Measurements from ENCODE around the gene CDHR5.

The CDHR5 gene

GRCh38 chr11:611001-611996 is 13.5 kb downstream of the CDHR5 start:
- peaks cover 29% of the 10 kb centered on the region for H3K4me1 ChIP-seq (ENCODE audit: insufficient read depth, insufficient read length)
- no peak for DNase-seq (ENCODE audit: low read depth, low spot score)
- H3K9me3 ChIP-seq (ENCODE audit: insufficient read depth, low read length) = no peaks in the 10 kb centered on the region
- TF ChIP-seq ZNF274 (IDR thresholded peaks at IDR 0.05; ENCODE audit: low read depth, low read length) (no peak), YY1 (IDR thresholded peaks at IDR 0.05; ENCODE audit: insufficient read depth, insufficient read length) (no peak), SUZ12 (IDR thresholded peaks at IDR 0.05; ENCODE audit: extremely low read depth, insufficient read depth, insufficient read length) (no peak)
- H3K27me3 ChIP-seq (ENCODE audit: insufficient read depth, insufficient read length) = no peaks in the 10 kb centered on the region
- peaks cover 94% of the 10 kb centered on the region for H3K36me3 ChIP-seq (ENCODE audit: insufficient read depth, insufficient read length, low read length)
- no peak overlapping the region for H3K4me3 ChIP-seq (ENCODE audit: insufficient read length, low read depth)
- no peak overlapping the region for H3K9ac ChIP-seq (ENCODE audit: insufficient read length, low read depth)

GRCh38 chr11:610146-610801 is 14.5 kb downstream of the CDHR5 start:
- no peak for DNase-seq (ENCODE audit: low read depth, low spot score)
- no peaks in the 10 kb centered on the region for H3K9me3 ChIP-seq (ENCODE audit: insufficient read depth, low read length)
- H3K4me3 ChIP-seq (ENCODE audit: insufficient read length, low read depth) = no peak overlapping the region
- no peak for TF ChIP-seq ZNF274 (IDR thresholded peaks at IDR 0.05; ENCODE audit: low read depth, low read length)
- TF ChIP-seq SUZ12 (IDR thresholded peaks at IDR 0.05; ENCODE audit: extremely low read depth, insufficient read depth, insufficient read length) = no peak
- no peak for TF ChIP-seq YY1 (IDR thresholded peaks at IDR 0.05; ENCODE audit: insufficient read depth, insufficient read length)
- peaks cover 95% of the 10 kb centered on the region for H3K36me3 ChIP-seq (ENCODE audit: insufficient read depth, insufficient read length, low read length)
- H3K9ac ChIP-seq (ENCODE audit: insufficient read length, low read depth) = no peak overlapping the region
- H3K4me1 ChIP-seq (ENCODE audit: insufficient read depth, insufficient read length) = peaks cover 37% of the 10 kb centered on the region
- no peaks in the 10 kb centered on the region for H3K27me3 ChIP-seq (ENCODE audit: insufficient read depth, insufficient read length)

DNA sequence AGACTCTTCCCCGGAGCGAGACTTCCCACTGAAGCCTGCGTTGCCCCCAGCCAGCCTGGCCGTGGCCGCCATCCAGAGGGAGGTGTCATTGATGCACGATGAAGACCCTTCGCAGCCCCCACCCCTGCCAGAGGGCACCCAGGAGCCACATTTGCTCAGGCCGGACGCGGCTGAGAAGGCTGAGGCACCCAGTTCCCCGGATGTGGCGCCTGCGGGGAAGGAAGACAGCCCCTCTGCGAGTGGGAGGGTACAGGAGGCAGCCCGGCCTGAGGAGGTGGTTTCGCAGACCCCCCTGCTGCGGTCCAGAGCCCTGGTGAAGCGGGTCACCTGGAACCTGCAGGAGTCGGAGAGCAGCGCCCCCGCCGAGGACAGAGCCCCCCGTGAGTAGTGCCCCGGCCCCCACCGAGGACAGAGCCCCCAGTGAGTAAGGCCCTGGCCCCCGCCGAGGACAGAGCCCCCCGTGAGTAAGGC is 15.4 kb downstream of the CDHR5 start:
- Histone ChIP-seq H3K36me3 (ENCODE audit: insufficient read depth, insufficient read length, low read length) (peaks cover 94% of the 10 kb centered on the region), H3K9ac (ENCODE audit: insufficient read length, low read depth) (no peak overlapping the region), H3K27me3 (ENCODE audit: insufficient read depth, insufficient read length) (no peaks in the 10 kb centered on the region), H3K4me1 (ENCODE audit: insufficient read depth, insufficient read length) (peaks cover 35% of the 10 kb centered on the region), H3K4me3 (ENCODE audit: insufficient read length, low read depth) (no peak overlapping the region), H3K9me3 (ENCODE audit: insufficient read depth, low read length) (no peaks in the 10 kb centered on the region)
- TF ChIP-seq SUZ12 (IDR thresholded peaks at IDR 0.05; ENCODE audit: extremely low read depth, insufficient read depth, insufficient read length) (no peak), YY1 (IDR thresholded peaks at IDR 0.05; ENCODE audit: insufficient read depth, insufficient read length) (no peak), ZNF274 (IDR thresholded peaks at IDR 0.05; ENCODE audit: low read depth, low read length) (no peak)
- DNase-seq (ENCODE audit: low read depth, low spot score) = no peak

- TF ChIP-seq SUZ12 (IDR thresholded peaks at IDR 0.05; ENCODE audit: extremely low read depth, insufficient read depth, insufficient read length) (no peak), YY1 (IDR thresholded peaks at IDR 0.05; ENCODE audit: insufficient read depth, insufficient read length) (no peak), ZNF274 (IDR thresholded peaks at IDR 0.05; ENCODE audit: low read depth, low read length) (no peak)
- DNase-seq (ENCODE audit: low read depth, low spot score) = no peak
- Histone ChIP-seq H3K27me3 (ENCODE audit: insufficient read depth, insufficient read length) (no peaks in the 10 kb centered on the region), H3K9me3 (ENCODE audit: insufficient read depth, low read length) (no peaks in the 10 kb centered on the region), H3K36me3 (ENCODE audit: insufficient read depth, insufficient read length, low read length) (peaks cover 93% of the 10 kb centered on the region), H3K9ac (ENCODE audit: insufficient read length, low read depth) (no peak overlapping the region), H3K4me3 (ENCODE audit: insufficient read length, low read depth) (no peak overlapping the region), H3K4me1 (ENCODE audit: insufficient read depth, insufficient read length) (peaks cover 29% of the 10 kb centered on the region)
Measured at GRCh38 chr11:608791-609251, 15.9 kb downstream of the CDHR5 start.

DNA sequence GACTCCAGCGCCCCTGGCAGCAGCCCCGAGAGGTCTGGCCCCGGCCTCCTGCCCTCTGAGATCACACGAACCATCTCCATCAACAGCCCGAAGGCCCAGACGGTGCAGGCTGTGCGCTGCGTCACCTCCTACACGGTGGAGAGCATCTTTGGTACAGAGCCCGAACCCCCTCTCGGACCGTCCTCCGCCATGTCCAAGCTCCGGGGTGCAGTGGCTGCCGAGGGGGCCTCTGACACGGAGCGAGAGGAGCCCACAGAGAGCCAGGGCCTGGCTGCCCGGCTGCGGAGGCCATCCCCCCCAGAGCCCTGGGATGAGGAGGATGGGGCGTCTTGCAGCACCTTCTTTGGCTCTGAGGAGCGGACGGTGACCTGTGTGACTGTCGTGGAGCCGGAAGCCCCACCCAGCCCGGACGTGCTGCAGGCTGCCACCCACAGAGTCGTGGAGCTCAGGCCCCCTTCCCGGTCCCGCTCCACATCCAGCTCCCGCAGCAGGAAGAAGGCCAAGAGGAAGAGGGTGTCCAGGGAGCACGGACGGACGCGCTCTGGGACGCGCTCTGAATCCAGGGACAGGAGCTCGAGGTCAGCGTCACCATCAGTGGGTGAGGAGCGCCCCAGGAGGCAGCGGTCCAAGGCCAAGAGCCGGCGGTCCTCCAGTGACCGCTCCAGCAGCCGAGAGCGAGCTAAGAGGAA is 16.6 kb downstream of the CDHR5 start:
- no peak for DNase-seq (ENCODE audit: low read depth, low spot score)
- H3K36me3 ChIP-seq (ENCODE audit: insufficient read depth, insufficient read length, low read length) = peaks cover 95% of the 10 kb centered on the region
- no peak for TF ChIP-seq YY1 (IDR thresholded peaks at IDR 0.05; ENCODE audit: insufficient read depth, insufficient read length)
- no peak for TF ChIP-seq ZNF274 (IDR thresholded peaks at IDR 0.05; ENCODE audit: low read depth, low read length)
- TF ChIP-seq SUZ12 (IDR thresholded peaks at IDR 0.05; ENCODE audit: extremely low read depth, insufficient read depth, insufficient read length) = no peak
- peaks cover 25% of the 10 kb centered on the region for H3K4me1 ChIP-seq (ENCODE audit: insufficient read depth, insufficient read length)
- H3K9ac ChIP-seq (ENCODE audit: insufficient read length, low read depth) = no peak overlapping the region
- no peaks in the 10 kb centered on the region for H3K27me3 ChIP-seq (ENCODE audit: insufficient read depth, insufficient read length)
- no peaks in the 10 kb centered on the region for H3K9me3 ChIP-seq (ENCODE audit: insufficient read depth, low read length)
- no peak overlapping the region for H3K4me3 ChIP-seq (ENCODE audit: insufficient read length, low read depth)

- H3K4me1 ChIP-seq (ENCODE audit: insufficient read depth, insufficient read length) = peaks cover 17% of the 10 kb centered on the region
- H3K9me3 ChIP-seq (ENCODE audit: insufficient read depth, low read length) = no peaks in the 10 kb centered on the region
- no peak for DNase-seq (ENCODE audit: low read depth, low spot score)
- H3K4me3 ChIP-seq (ENCODE audit: insufficient read length, low read depth) = no peak overlapping the region
- H3K36me3 ChIP-seq (ENCODE audit: insufficient read depth, insufficient read length, low read length) = peaks cover 94% of the 10 kb centered on the region
- no peaks in the 10 kb centered on the region for H3K27me3 ChIP-seq (ENCODE audit: insufficient read depth, insufficient read length)
- no peak for TF ChIP-seq ZNF274 (IDR thresholded peaks at IDR 0.05; ENCODE audit: low read depth, low read length)
- TF ChIP-seq YY1 (IDR thresholded peaks at IDR 0.05; ENCODE audit: insufficient read depth, insufficient read length) = no peak
- no peak for TF ChIP-seq SUZ12 (IDR thresholded peaks at IDR 0.05; ENCODE audit: extremely low read depth, insufficient read depth, insufficient read length)
- H3K9ac ChIP-seq (ENCODE audit: insufficient read length, low read depth) = no peak overlapping the region
Measured at GRCh38 chr11:607020-607780, 17.6 kb downstream of the CDHR5 start.
